ENCODE data around the gene MFF.

The MFF gene

GRCh38 chr2:227324995-227325838, at the start of gene MFF:
TSS of gene MFF (plus strand) at chr2:227325251. CDS start at chr2:227330666, 5,415 bp downstream.
- DNase-seq = peak; percentile 96

GRCh38 chr2:227280895-227281294, 44.2 kb upstream of the MFF start:
- no peak for DNase-seq

- no peak for DNase-seq
These were observed 39.3 kb upstream of the MFF start for GRCh38 chr2:227285741-227286236.

GRCh38 chr2:227287771-227288170, 37.3 kb upstream of the MFF start:
- DNase-seq = no peak

GRCh38 chr2:227292314-227292713, 32.7 kb upstream of the MFF start:
- no peak for DNase-seq

- no peak for DNase-seq
These were observed 31.5 kb upstream of the MFF start for GRCh38 chr2:227293531-227293930.

- DNase-seq = no peak
These were observed 29.2 kb upstream of the MFF start for GRCh38 chr2:227295806-227296205.

GRCh38 chr2:227296671-227297405, 28.2 kb upstream of the MFF start:
- DNase-seq = no peak

GRCh38 chr2:227301523-227301922, 23.5 kb upstream of the MFF start:
- no peak for DNase-seq

GRCh38 chr2:227308784-227309183, 16.3 kb upstream of the MFF start:
- DNase-seq = no peak

GRCh38 chr2:227310756-227311110, 14.3 kb upstream of the MFF start:
- DNase-seq = no peak

- DNase-seq = no peak
These were observed 13.1 kb upstream of the MFF start for GRCh38 chr2:227311861-227312506.

GRCh38 chr2:227312579-227312978, 12.5 kb upstream of the MFF start:
- DNase-seq = no peak

GRCh38 chr2:227313310-227313709, 11.7 kb upstream of the MFF start:
- no peak for DNase-seq

GRCh38 chr2:227317834-227318233, 7.2 kb upstream of the MFF start:
- DNase-seq = no peak

- DNase-seq = no peak
These were observed 4.6 kb upstream of the MFF start for GRCh38 chr2:227320305-227321094.

GRCh38 chr2:227322530-227323205, 2.4 kb upstream of the MFF start:
- DNase-seq = no peak

GRCh38 chr2:227323818-227324217, 1.2 kb upstream of the MFF start:
- no peak for DNase-seq

GRCh38 chr2:227324642-227324994, 433 bp upstream of the MFF start:
- DNase-seq = no peak

- DNase-seq = peak; percentile 60
These were observed 766 bp downstream of the MFF start for GRCh38 chr2:227325839-227326195.

- DNase-seq = no peak
These were observed 1.7 kb downstream of the MFF start for GRCh38 chr2:227326783-227327182.

GRCh38 chr2:227335713-227336112, 10.7 kb downstream of the MFF start:
- no peak for DNase-seq

All from HCEC 1CT (cell line).